Esophagus (tissue), 2 donors: ENCODE results near the gene VPREB3. TPM values are rescaled to one million over a fixed set of nuclear protein-coding genes. Genes with fewer than 3 reads are reported as not detected.

ENCODE experiments used
- H3K27ac ChIP-seq, 2 donors: one replicate each; pipeline ENCODE4 v1.5.1; 2013; ENCODE audit warnings: low read depth in 2 of 2, mild to moderate bottlenecking in 2 of 2, inconsistent platforms in 1 of 2, low read length in 1 of 2, moderate library complexity in 1 of 2
- H3K27me3 ChIP-seq, 2 donors: one replicate each; pipeline ENCODE4 v1.6.1; 2013; ENCODE audit warnings: low read length in 2 of 2, control low read depth in 1 of 2, mild to moderate bottlenecking in 1 of 2; ENCODE audit not compliant: insufficient read depth in 2 of 2, control insufficient read depth in 1 of 2
- H3K36me3 ChIP-seq, 2 donors: one replicate each; pipeline ENCODE4 v1.6.1; 2013; ENCODE audit warnings: low read length in 1 of 2; ENCODE audit not compliant: control insufficient read depth in 2 of 2, insufficient read depth in 2 of 2
- H3K4me1 ChIP-seq, 2 donors: one replicate each; pipeline ENCODE4 v1.6.1; 2013; ENCODE audit warnings: low read length in 1 of 2; ENCODE audit not compliant: control insufficient read depth in 2 of 2, insufficient read depth in 2 of 2
- H3K4me3 ChIP-seq, 2 donors: one replicate each; pipeline ENCODE4 v1.5.1; 2013; ENCODE audit warnings: low read length in 2 of 2, mild to moderate bottlenecking in 2 of 2, low read depth in 1 of 2, moderate library complexity in 1 of 2
- H3K9me3 ChIP-seq, 2 donors: one replicate each; pipeline ENCODE4 v1.6.1; 2013; ENCODE audit warnings: mild to moderate bottlenecking in 2 of 2, low read depth in 1 of 2, low read length in 1 of 2, moderate library complexity in 1 of 2; ENCODE audit not compliant: control insufficient read depth in 2 of 2, insufficient read depth in 1 of 2
- WGBS, 2 donors: extraction: QIAGEN DNeasy Blood & Tissue Kit; methylation state at CpG; one replicate each; pipeline ENCODE4 v1.1.7; 2013; 5-methylcytosine and 5-hydroxymethylcytosine counted together
- polyA plus RNA-seq, 2 donors: library from polyadenylated mRNA; stranded (reverse); fragments of 200-250 nt; gene quantifications; one replicate each; pipeline ENCODE4 v1.2.3, GENCODE V29; 2013
- donor health status: healthy with polysubstance abuse.
- donor health status: Bipolar disorder and iron deficiency.

The VPREB3 gene
- polyA plus RNA-seq, 2 donors, result 0.45 to 0.98 TPM

GRCh38 chr22:23767673-23768548 lies 13.7 kb upstream of the VPREB3 start, which contains the start of gene CHCHD10:
Gene CHCHD10 (minus strand): TSS chr22:23767972. CDS start chr22:23767874, 98 bp downstream.
- peaks cover 6 to 21% of the 10 kb centered on the region in 2 donors for H3K4me1 ChIP-seq
- 1 to 2% methylated on average over 57 to 63 of the region's 63 CpGs for WGBS, 2 donors

GRCh38 chr22:23767303-23767672 lies 13.1 kb upstream of the VPREB3 start:
- Histone ChIP-seq H3K27me3 (no peaks in the 10 kb centered on the region), H3K36me3 (peaks cover 0 to 11% of the 10 kb centered on the region in 2 donors), H3K27ac (peak overlapping the region; percentile 68 to 78), H3K4me3 (peak overlapping the region; percentile 79 to 87), H3K4me1 (peaks cover 3 to 20% of the 10 kb centered on the region in 2 donors), H3K9me3 (no peaks in the 10 kb centered on the region)
- 5% methylated on average over 26 to 27 of the region's 27 CpGs for WGBS, 2 donors

More at GRCh38 chr22:23767673-23768548, 13.7 kb upstream of the VPREB3 start, which contains the start of gene CHCHD10:
- Histone ChIP-seq H3K27ac (peak within 1 kb of the TSS; percentile 68 to 78), H3K4me3 (peak within 1 kb of the TSS; percentile 79 to 87), H3K9me3 (no peaks in the 10 kb centered on the region), H3K36me3 (peaks cover 0 to 11% of the 10 kb centered on the region in 2 donors), H3K27me3 (no peaks in the 10 kb centered on the region)

GRCh38 chr22:23764899-23765881 lies 11.0 kb upstream of the VPREB3 start:
- Histone ChIP-seq H3K27me3 (no peaks in the 10 kb centered on the region), H3K4me3 (no peak overlapping the region), H3K4me1 (peaks cover 2 to 17% of the 10 kb centered on the region in 2 donors), H3K9me3 (no peaks in the 10 kb centered on the region), H3K36me3 (peaks cover 0 to 11% of the 10 kb centered on the region in 2 donors), H3K27ac (no peak overlapping the region)
- 89 to 92% methylated on average over 9 of the region's 9 CpGs for WGBS, 2 donors

GRCh38 chr22:23763954-23764353 lies 9.7 kb upstream of the VPREB3 start:
- H3K36me3 ChIP-seq, result peaks cover 0 to 11% of the 10 kb centered on the region in 2 donors
- 61 to 70% methylated on average over 7 of the region's 7 CpGs for WGBS, 2 donors
- H3K4me1 ChIP-seq, result peaks cover 0 to 17% of the 10 kb centered on the region in 2 donors

GRCh38 chr22:23763579-23763945 lies 9.3 kb upstream of the VPREB3 start:
- Histone ChIP-seq H3K27ac (no peak overlapping the region), H3K9me3 (no peaks in the 10 kb centered on the region)
- WGBS, 2 donors, result 43 to 61% methylated on average over 17 of the region's 17 CpGs

More at GRCh38 chr22:23763954-23764353, 9.7 kb upstream of the VPREB3 start:
- Histone ChIP-seq H3K27ac (no peak overlapping the region), H3K9me3 (no peaks in the 10 kb centered on the region), H3K4me3 (no peak overlapping the region), H3K27me3 (no peaks in the 10 kb centered on the region)

GRCh38 chr22:23762842-23763578 lies 8.8 kb upstream of the VPREB3 start, which contains the start of gene C22orf15:
Gene C22orf15 (plus strand): TSS chr22:23762990. CDS start chr22:23763307, 317 bp downstream.
- H3K27ac ChIP-seq, result no peak within 1 kb of the TSS
- peaks cover 0 to 17% of the 10 kb centered on the region in 2 donors for H3K4me1 ChIP-seq
- H3K27me3 ChIP-seq, result no peaks in the 10 kb centered on the region
- H3K36me3 ChIP-seq, result peaks cover 0 to 11% of the 10 kb centered on the region in 2 donors
- no peaks in the 10 kb centered on the region for H3K9me3 ChIP-seq
- WGBS, 2 donors, result 59 to 62% methylated on average over 23 of the region's 23 CpGs
- H3K4me3 ChIP-seq, result peak within 1 kb of the TSS in 1 of 2 donors; percentile 3

More at GRCh38 chr22:23763579-23763945, 9.3 kb upstream of the VPREB3 start:
- H3K4me1 ChIP-seq, result peaks cover 0 to 17% of the 10 kb centered on the region in 2 donors
- peak overlapping the region in 1 of 2 donors; percentile 3 for H3K4me3 ChIP-seq
- no peaks in the 10 kb centered on the region for H3K27me3 ChIP-seq
- H3K36me3 ChIP-seq, result peaks cover 0 to 11% of the 10 kb centered on the region in 2 donors

- H3K4me3 ChIP-seq, result no peak overlapping the region
- H3K27me3 ChIP-seq, result no peaks in the 10 kb centered on the region
- H3K36me3 ChIP-seq, result peaks cover 0 to 9% of the 10 kb centered on the region in 2 donors
- H3K27ac ChIP-seq, result no peak overlapping the region
- H3K4me1 ChIP-seq, result peaks cover 0 to 9% of the 10 kb centered on the region in 2 donors
- 79 to 89% methylated on average over 6 of the region's 6 CpGs for WGBS, 2 donors
- H3K9me3 ChIP-seq, result no peaks in the 10 kb centered on the region
These were observed 5.8 kb upstream of the VPREB3 start for GRCh38 chr22:23760056-23760455.

- H3K9me3 ChIP-seq, result no peaks in the 10 kb centered on the region
- H3K4me3 ChIP-seq, result no peak overlapping the region
- WGBS, 2 donors, result 95% methylated on average over 4 of the region's 4 CpGs
- no peak overlapping the region for H3K27ac ChIP-seq
- peaks cover 0 to 7% of the 10 kb centered on the region in 2 donors for H3K36me3 ChIP-seq
- no peaks in the 10 kb centered on the region for H3K27me3 ChIP-seq
- H3K4me1 ChIP-seq, result peaks cover 0 to 8% of the 10 kb centered on the region in 2 donors
These were observed 5.3 kb upstream of the VPREB3 start for GRCh38 chr22:23759566-23759965.
